HFFc6 (cell line): ENCODE results near the gene PYGB. TPM values are rescaled to one million over a fixed set of nuclear protein-coding genes. Genes with fewer than 3 reads are reported as not detected.
"Not testable (repeated sequence)": the region's sequence is repeated elsewhere in the genome, so short reads cannot be mapped to it uniquely, and the experiment has no call there.

Source experiments
- DNase-seq: peaks from one replicate; pipeline ENCODE4 v3.0.0-alpha.2; 2018
- H3K27ac Mint-ChIP-seq: 2 replicates; pipeline ENCODE4 v1.8.0; 2020; ENCODE audit warnings: mild to moderate bottlenecking, mixed read lengths
- H3K27me3 Mint-ChIP-seq: 2 replicates; pipeline ENCODE4 v1.8.0; 2021; ENCODE audit warnings: mild to moderate bottlenecking, moderate library complexity, mixed read lengths; ENCODE audit not compliant: insufficient read depth
- H3K36me3 Mint-ChIP-seq: 2 replicates; pipeline ENCODE4 v1.8.0; 2021; ENCODE audit warnings: low read depth, mixed read lengths
- H3K4me1 Mint-ChIP-seq: 2 replicates; pipeline ENCODE4 v1.8.0; 2020; ENCODE audit warnings: low read depth, mixed read lengths
- H3K4me3 Mint-ChIP-seq: 2 replicates; pipeline ENCODE4 v1.8.0; 2020; ENCODE audit warnings: mild to moderate bottlenecking, moderate library complexity, mixed read lengths
- H3K9me3 Mint-ChIP-seq: 2 replicates; pipeline ENCODE4 v1.8.0; 2020; ENCODE audit warnings: mild to moderate bottlenecking, mixed read lengths
- total RNA-seq, 6 experiments: library from RNA; stranded (reverse); fragmentation: NEBNext Ultra II Directional; extraction: Animal tissue kit (Norgen Biotek cat#: 25700); gene quantifications; 2 replicates in 1 of 6; 3 replicates in 5 of 6; pipeline ENCODE4 v1.2.3, GENCODE V29; 2021
- TF ChIP-seq, protein P1 (sequence below): fragments of 200-600 bp; sonication (generic); IDR thresholded peaks from 2 replicates; pipeline ENCODE4 v1.5.0; 2021; ENCODE audit warnings: antibody characterized with exemption, mild to moderate bottlenecking

The PYGB gene
- total RNA-seq, 6 experiments from 2014 or later, result 65.4 to 75.6 (median 70.2) TPM

DNA sequence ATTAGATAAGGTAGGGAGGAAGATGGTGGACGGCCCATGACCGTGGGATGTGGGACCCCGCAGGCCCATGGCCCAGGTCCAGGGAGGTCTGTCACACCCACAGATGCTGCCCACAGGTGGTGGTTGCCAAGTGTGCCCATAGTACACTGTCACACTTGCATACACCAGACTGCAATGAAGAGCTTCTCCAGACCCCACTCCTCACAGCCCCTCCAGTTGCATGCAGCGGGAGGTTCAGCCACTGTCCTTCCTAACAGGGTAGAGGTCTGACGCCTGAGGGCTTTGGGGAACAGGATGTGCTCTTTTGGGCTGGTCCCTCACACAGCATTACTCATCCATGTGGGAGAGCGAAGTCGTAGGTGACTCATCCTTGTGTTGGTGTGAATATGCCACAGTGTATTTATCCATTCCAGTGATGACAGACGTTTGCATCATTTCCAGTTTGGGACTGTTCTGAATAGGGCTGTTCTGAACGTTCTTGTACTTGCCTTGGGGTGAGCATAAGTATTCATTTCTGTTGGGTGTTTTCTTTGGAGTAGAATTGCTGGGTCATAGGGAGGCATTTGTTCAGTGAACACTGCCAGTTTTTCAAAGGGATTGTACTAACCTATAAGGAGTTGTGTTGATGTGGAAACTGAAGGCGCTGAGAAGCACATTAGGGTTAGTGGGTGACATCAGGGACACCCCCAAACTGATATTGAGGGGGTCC, 10.1 kb upstream of the PYGB start:
- TF ChIP-seq, protein P1, sequence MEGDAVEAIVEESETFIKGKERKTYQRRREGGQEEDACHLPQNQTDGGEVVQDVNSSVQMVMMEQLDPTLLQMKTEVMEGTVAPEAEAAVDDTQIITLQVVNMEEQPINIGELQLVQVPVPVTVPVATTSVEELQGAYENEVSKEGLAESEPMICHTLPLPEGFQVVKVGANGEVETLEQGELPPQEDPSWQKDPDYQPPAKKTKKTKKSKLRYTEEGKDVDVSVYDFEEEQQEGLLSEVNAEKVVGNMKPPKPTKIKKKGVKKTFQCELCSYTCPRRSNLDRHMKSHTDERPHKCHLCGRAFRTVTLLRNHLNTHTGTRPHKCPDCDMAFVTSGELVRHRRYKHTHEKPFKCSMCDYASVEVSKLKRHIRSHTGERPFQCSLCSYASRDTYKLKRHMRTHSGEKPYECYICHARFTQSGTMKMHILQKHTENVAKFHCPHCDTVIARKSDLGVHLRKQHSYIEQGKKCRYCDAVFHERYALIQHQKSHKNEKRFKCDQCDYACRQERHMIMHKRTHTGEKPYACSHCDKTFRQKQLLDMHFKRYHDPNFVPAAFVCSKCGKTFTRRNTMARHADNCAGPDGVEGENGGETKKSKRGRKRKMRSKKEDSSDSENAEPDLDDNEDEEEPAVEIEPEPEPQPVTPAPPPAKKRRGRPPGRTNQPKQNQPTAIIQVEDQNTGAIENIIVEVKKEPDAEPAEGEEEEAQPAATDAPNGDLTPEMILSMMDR, result no peak
- Mint-ChIP-seq H3K27me3 (peaks cover 4% of the 10 kb centered on the region), H3K27ac (peak overlapping the region; percentile 97), H3K4me1 (peaks cover 69% of the 10 kb centered on the region), H3K36me3 (no peaks in the 10 kb centered on the region), H3K9me3 (no peaks in the 10 kb centered on the region), H3K4me3 (peak overlapping the region; percentile 74)
- DNase-seq, result peak; percentile 99

DNA sequence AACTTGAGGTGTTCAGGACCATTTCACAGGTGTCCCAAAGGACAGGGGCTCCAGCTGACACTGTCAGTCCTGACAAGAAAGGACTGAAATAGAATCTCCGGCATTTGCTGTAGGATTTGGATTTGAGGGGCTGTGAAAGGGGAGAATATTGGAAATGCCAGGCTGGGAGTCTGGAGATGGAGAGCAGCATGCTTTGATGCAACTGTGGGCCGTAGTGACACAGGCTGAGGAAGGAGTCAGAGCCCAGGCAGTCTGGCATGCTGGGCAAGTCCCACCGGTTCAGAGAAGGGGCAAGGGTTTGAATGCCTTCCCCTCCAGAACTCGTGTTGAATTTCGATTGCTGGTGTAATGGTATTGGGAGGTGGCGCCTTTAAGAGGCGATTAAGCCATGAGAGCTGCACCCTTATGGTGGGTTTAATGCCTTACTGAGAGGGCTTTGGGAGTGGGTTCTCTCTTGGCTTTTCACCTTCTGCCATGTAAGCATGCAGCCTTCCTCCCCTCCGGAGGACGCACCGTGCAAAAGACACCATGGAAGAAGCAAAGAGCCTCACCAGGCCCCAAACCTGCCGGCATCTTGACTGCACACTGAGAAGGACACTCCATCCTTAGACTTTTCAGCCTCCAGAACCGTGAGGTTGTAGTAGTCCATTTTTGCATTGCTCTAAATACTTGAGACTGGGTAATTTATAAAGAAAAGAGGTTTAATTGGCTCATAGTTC, 9.4 kb upstream of the PYGB start:
- Mint-ChIP-seq H3K4me3 (peak overlapping the region; percentile 74), H3K27ac (peak overlapping the region; percentile 97), H3K36me3 (0 out of 2 replicates have a peak, but pooled peaks cover 3% of the 10 kb centered on the region), H3K9me3 (no peaks in the 10 kb centered on the region), H3K27me3 (peaks cover 5% of the 10 kb centered on the region), H3K4me1 (peaks cover 62% of the 10 kb centered on the region)
- TF ChIP-seq, protein P1, result no peak
- DNase-seq, result no peak

DNA sequence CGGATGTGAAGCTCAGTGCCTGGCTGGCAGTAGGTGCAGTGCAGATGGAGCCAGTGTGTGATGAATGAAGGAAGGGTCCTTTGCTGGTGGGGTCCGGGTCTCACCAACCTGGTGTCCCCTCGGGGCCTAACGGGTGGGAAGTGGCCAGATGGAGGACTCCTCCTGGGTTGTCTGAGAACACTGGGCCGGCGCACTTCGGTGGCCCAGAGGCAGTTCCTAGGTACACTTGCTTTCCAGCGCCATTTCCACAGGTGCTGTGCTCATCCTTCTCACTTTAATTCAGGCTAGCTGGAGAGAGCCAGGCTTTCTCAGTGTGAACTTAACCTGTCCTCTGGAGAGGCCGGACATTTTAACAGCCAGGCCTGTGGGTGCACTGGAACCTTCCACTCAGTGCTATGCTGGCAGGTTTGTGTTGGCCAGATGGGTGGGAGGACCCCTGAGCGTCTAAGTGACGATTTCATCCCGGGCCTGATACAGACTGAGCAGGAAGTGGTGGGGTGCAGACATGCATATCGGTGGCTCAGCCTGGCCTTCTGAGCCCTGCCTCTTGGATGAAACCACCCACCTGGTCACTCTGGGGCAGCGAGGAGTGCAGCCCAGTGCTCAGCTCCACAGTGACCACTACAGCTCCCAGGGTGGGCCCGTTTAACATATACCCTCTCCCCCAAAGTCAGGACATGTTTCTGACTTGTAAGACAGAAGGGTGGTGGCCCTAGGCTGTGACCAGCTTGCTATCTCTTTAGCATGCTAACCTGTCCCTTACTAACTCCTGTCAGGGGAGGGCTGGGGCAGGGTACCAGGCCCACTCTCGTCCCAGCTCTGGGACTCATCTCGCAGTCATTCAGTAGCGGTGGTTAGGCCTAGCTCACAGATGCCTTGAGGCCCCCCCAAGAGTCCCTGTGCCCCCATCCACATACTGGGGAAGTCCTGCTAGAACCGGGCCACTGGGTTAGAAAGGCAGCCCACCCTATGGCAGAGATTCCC, 8.2 kb upstream of the PYGB start:
- TF ChIP-seq, protein P1, result no peak
- DNase-seq, result no peak
- Mint-ChIP-seq H3K27me3 (peaks cover 7% of the 10 kb centered on the region), H3K4me1 (peaks cover 50% of the 10 kb centered on the region), H3K36me3 (0 out of 2 replicates have a peak, but pooled peaks cover 4% of the 10 kb centered on the region), H3K4me3 (no peak overlapping the region), H3K9me3 (no peaks in the 10 kb centered on the region), H3K27ac (peak overlapping the region; percentile 97; the same call in 1 of the 2 replicates)

DNA sequence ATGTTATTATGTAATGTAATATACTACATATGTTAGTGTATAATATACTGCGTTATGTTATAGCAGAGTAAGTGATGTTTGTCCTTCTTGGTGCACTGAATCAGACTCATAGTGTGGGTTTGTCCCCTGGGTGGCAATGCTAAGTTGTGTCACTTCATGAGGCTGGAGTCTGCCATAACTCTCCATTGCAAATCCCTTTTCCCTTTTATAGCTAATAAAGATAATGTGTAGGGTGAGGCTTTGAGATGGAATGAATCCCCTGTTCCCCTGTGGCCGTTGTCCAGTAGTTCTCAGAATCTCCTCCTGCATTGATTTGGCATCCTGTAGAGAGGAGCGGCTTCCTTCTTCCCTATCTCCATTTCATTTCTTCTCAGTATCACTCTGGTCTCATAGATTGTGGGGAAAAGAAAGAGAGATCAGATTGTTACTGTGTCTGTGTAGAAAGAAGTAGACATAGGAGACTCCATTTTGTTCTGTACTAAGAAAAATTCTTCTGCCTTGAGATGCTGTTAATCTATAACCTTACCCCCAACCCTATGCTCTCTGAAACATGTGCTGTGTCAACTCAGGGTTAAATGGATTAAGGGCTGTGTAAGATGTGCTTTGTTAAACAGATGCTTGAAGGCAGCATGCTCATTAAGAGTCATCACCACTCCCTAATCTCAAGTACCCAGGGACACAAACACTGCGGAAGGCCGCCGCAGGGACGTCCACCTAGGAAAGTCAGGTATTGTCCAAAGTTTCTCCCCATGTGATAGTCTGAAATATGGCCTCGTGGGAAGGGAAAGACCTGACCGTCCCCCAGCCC, 6.8 kb upstream of the PYGB start:
- H3K4me1 Mint-ChIP-seq, result peaks cover 45% of the 10 kb centered on the region
- peak overlapping the region; percentile 53 for H3K27ac Mint-ChIP-seq
- H3K27me3 Mint-ChIP-seq, H3K36me3 Mint-ChIP-seq, H3K9me3 Mint-ChIP-seq, DNase-seq, H3K4me3 Mint-ChIP-seq: not testable (repeated sequence)

DNA sequence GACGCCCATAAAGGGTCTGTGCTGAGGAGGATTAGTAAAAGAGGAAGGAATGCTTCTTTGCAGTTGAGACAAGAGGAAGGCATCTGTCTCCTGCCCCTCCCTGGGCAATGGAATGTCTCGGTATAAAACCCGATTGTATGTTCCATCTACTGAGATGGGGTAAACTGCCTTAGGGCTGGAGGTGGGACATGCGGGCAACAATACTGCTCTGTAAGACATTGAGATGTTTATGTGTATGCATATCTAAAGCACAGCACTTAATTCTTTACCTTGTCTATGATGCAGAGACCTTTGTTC, 6.3 kb upstream of the PYGB start:
- not testable (repeated sequence) for H3K9me3 Mint-ChIP-seq, H3K36me3 Mint-ChIP-seq, DNase-seq, H3K4me3 Mint-ChIP-seq, H3K27me3 Mint-ChIP-seq
- H3K27ac Mint-ChIP-seq, result peak overlapping the region; percentile 53
- peaks cover 48% of the 10 kb centered on the region for H3K4me1 Mint-ChIP-seq

DNA sequence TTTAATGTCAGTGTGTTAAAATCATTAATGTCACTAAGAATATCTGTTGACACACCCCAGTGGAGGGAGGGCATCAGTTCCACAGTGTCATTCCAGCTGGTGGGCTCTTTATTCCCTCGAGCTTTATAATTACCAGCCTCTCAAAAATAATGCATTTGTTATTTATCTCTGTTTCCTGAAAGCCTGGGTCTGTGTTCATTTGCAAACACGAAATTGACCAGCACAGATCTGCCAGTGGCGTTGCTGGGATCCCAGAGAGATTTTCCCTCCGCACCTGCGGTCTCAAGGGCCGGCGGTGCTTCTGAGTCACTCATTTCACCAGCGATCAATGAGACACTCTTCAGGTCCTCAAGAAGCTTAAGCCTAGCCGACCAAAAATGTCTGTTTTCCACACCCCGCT, 5.7 kb upstream of the PYGB start:
- Mint-ChIP-seq H3K9me3 (no peaks in the 10 kb centered on the region), H3K27me3 (peaks cover 3% of the 10 kb centered on the region; the same call in 1 of the 2 replicates), H3K4me1 (peaks cover 48% of the 10 kb centered on the region), H3K36me3 (0 out of 2 replicates have a peak, but pooled peaks cover 4% of the 10 kb centered on the region), H3K27ac (no peak overlapping the region), H3K4me3 (no peak overlapping the region)
- no peak for DNase-seq
- TF ChIP-seq, protein P1, result no peak
